ENCODE data around the gene KRTAP10-8. TPM values are rescaled to one million over a fixed set of nuclear protein-coding genes. Genes with fewer than 3 reads are reported as not detected.
"Not testable (repeated sequence)": the region's sequence is repeated elsewhere in the genome, so short reads cannot be mapped to it uniquely, and the experiment has no call there.

Gene KRTAP10-8
- polyA plus RNA-seq, 1 donor from 2014 or later: not detected

DNA sequence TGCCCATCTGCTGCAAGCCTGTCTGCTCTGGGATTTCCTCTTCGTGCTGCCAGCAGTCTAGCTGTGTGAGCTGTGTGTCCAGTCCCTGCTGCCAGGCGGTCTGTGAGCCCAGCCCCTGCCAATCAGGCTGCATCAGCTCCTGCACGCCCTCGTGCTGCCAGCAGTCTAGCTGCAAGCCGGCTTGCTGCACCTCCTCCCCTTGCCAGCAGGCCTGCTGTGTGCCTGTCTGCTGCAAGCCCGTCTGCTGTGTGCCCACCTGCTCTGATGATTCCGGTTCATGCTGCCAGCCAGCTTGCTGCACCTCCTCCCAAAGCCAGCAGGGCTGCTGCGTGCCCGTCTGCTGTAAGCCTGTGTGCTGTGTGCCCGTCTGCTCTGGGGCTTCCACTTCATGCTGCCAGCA, 10.8 kb upstream of the KRTAP10-8 start:
- not testable (repeated sequence) for H3K4me2 ChIP-seq (ENCODE audit: low read length); H4K20me1 ChIP-seq (ENCODE audit: insufficient read depth); H3F3A ChIP-seq (ENCODE audit: insufficient read depth, low read length, poor library complexity, severe bottlenecking)

DNA sequence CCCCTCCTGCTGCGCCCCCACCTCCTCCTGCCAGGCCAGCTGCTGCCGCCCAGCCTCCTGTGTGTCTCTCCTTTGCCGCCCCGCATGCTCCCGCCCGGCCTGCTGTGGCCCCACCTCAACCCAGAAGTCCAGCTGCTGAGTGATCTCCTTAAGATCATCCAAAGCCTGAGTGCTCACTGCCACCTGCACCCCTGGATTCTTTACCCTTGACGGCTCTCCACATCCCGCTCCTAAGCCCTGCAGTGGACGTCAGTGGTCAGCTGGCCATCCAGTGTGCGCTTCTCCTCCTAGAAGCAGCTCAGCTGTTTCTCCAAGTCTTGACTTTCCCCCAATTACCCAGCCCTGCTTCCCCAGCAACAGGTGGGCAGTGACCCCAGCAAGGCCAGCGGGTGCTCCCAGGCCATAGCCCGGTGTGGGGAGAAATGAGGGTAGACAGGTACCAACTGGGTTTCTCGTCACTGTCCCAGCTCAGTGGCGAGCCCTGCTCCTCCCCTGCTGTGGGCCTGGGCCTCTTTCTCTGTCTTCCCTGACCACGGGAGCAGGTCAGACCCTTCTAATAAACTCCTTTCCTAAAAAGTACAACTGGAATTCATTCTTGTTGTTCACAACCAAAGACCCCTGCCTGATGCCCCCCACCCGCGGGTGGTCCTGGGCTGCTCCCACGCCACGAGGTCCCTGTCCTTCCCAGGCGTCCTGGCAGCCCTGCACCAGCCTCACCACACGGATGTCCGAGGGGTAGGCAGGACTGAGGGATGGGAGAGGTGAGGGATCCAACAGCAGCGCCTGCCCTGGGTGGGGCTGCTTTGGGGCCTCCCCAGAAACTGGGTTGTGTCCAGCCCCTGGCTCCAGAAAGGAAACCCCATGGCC, 10.1 kb upstream of the KRTAP10-8 start:
- Histone ChIP-seq H3F3A (ENCODE audit: insufficient read depth, low read length, poor library complexity, severe bottlenecking) (no peaks in the 10 kb centered on the region), H3K27ac (ENCODE audit: low read length) (no peak overlapping the region), H3K36me3 (ENCODE audit: insufficient read depth, low read length) (no peaks in the 10 kb centered on the region), H3K79me2 (replicated peaks; ENCODE audit: insufficient read depth, low read length) (no peaks in the 10 kb centered on the region), H3K4me2 (ENCODE audit: low read length) (no peak overlapping the region), H3K4me3 (ENCODE audit: low read length) (no peak overlapping the region), H4K20me1 (ENCODE audit: insufficient read depth) (no peaks in the 10 kb centered on the region), H3K9me3 (ENCODE audit: low read length) (peaks cover 4% of the 10 kb centered on the region), H3K9me2 (ENCODE audit: insufficient read depth, low read length) (no peaks in the 10 kb centered on the region), H2AFZ (ENCODE audit: low read depth, low read length) (no peak overlapping the region), H3K27me3 (ENCODE audit: insufficient read depth, low read depth, low read length) (no peaks in the 10 kb centered on the region), H3K9ac (ENCODE audit: low read length) (no peak overlapping the region)
- TF ChIP-seq, protein P1, sequence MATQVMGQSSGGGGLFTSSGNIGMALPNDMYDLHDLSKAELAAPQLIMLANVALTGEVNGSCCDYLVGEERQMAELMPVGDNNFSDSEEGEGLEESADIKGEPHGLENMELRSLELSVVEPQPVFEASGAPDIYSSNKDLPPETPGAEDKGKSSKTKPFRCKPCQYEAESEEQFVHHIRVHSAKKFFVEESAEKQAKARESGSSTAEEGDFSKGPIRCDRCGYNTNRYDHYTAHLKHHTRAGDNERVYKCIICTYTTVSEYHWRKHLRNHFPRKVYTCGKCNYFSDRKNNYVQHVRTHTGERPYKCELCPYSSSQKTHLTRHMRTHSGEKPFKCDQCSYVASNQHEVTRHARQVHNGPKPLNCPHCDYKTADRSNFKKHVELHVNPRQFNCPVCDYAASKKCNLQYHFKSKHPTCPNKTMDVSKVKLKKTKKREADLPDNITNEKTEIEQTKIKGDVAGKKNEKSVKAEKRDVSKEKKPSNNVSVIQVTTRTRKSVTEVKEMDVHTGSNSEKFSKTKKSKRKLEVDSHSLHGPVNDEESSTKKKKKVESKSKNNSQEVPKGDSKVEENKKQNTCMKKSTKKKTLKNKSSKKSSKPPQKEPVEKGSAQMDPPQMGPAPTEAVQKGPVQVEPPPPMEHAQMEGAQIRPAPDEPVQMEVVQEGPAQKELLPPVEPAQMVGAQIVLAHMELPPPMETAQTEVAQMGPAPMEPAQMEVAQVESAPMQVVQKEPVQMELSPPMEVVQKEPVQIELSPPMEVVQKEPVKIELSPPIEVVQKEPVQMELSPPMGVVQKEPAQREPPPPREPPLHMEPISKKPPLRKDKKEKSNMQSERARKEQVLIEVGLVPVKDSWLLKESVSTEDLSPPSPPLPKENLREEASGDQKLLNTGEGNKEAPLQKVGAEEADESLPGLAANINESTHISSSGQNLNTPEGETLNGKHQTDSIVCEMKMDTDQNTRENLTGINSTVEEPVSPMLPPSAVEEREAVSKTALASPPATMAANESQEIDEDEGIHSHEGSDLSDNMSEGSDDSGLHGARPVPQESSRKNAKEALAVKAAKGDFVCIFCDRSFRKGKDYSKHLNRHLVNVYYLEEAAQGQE (IDR thresholded peaks at IDR 0.05; ENCODE audit: borderline replicate concordance): no peak
- no peak for TF ChIP-seq TAF1 (IDR thresholded peaks at IDR 0.05; ENCODE audit: low read depth)

More for the DNA sequence above, 10.8 kb upstream of the KRTAP10-8 start:
- H3K9me2 ChIP-seq (ENCODE audit: insufficient read depth, low read length); H3K9ac ChIP-seq (ENCODE audit: low read length); H3K27ac ChIP-seq (ENCODE audit: low read length); H3K4me3 ChIP-seq (ENCODE audit: low read length); H3K27me3 ChIP-seq (ENCODE audit: insufficient read depth, low read depth, low read length); H2AFZ ChIP-seq (ENCODE audit: low read depth, low read length); H3K9me3 ChIP-seq (ENCODE audit: low read length); H3K36me3 ChIP-seq (ENCODE audit: insufficient read depth, low read length); H3K79me2 ChIP-seq (replicated peaks; ENCODE audit: insufficient read depth, low read length): not testable (repeated sequence)

DNA sequence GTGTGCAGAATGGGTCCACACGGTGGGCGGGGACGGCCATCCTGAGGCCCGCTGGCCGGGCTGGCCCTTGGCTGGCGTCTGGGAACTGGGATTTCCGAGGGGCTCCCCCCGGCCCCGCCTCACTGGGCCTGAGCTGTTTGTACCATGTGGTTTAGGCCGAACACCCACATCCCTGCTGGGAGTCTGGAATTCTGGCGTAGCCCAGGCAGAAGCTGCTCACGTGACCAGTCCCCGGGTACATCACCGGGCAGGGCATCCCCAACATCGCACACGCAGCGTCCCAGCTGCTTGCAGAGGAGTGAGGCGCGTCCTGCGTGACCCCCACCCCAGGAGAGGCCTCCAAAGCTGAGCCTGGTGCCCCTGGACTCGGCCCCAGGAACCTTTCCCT, 9.4 kb upstream of the KRTAP10-8 start:
- TF ChIP-seq CTCF (IDR thresholded peaks at IDR 0.05; ENCODE audit: poor library complexity, severe bottlenecking) (no peak), MXI1 (conservative IDR thresholded peaks at IDR 0.05; ENCODE audit: poor library complexity, severe bottlenecking) (no peak), SMC3 (conservative IDR thresholded peaks at IDR 0.05; ENCODE audit: poor library complexity) (no peak), RAD21 (conservative IDR thresholded peaks at IDR 0.05) (no peak), EP300 (conservative IDR thresholded peaks at IDR 0.05; ENCODE audit: poor library complexity, severe bottlenecking) (no peak), EZH2 (IDR thresholded peaks at IDR 0.05; ENCODE audit: borderline replicate concordance, insufficient read depth, low read length, poor library complexity, severe bottlenecking) (no peak), TAF1 (IDR thresholded peaks at IDR 0.05; ENCODE audit: low read depth) (no peak), POLR2AphosphoS5 (IDR thresholded peaks at IDR 0.05) (no peak)
- TF ChIP-seq, protein P1 (IDR thresholded peaks at IDR 0.05; ENCODE audit: borderline replicate concordance): no peak
- Histone ChIP-seq H4K20me1 (ENCODE audit: insufficient read depth) (no peaks in the 10 kb centered on the region), H3K4me3 (ENCODE audit: low read length) (no peak overlapping the region), H3K4me2 (ENCODE audit: low read length) (no peak overlapping the region), H3K27ac (ENCODE audit: low read length) (no peak overlapping the region), H2AFZ (ENCODE audit: low read depth, low read length) (no peak overlapping the region), H3K27me3 (ENCODE audit: insufficient read depth, low read depth, low read length) (no peaks in the 10 kb centered on the region), H3K9me3 (ENCODE audit: low read length) (peaks cover 4% of the 10 kb centered on the region), H3K9me2 (ENCODE audit: insufficient read depth, low read length) (no peaks in the 10 kb centered on the region), H3K36me3 (ENCODE audit: insufficient read depth, low read length) (no peaks in the 10 kb centered on the region), H3K9ac (ENCODE audit: low read length) (no peak overlapping the region), H3F3A (ENCODE audit: insufficient read depth, low read length, poor library complexity, severe bottlenecking) (no peaks in the 10 kb centered on the region), H3K79me2 (replicated peaks; ENCODE audit: insufficient read depth, low read length) (no peaks in the 10 kb centered on the region)
